Amygdala (tissue), 56 donors: Measurements from ENCODE around the gene GGACT.
"Not testable (repeated sequence)": the region's sequence is repeated elsewhere in the genome, so short reads cannot be mapped to it uniquely, and the experiment has no call there.

ENCODE experiments used
- DNase-seq, 56 donors: peaks; one replicate each; lab custom pipeline; 2025; lab: John Stamatoyannopoulos, UW

The GGACT gene

DNA sequence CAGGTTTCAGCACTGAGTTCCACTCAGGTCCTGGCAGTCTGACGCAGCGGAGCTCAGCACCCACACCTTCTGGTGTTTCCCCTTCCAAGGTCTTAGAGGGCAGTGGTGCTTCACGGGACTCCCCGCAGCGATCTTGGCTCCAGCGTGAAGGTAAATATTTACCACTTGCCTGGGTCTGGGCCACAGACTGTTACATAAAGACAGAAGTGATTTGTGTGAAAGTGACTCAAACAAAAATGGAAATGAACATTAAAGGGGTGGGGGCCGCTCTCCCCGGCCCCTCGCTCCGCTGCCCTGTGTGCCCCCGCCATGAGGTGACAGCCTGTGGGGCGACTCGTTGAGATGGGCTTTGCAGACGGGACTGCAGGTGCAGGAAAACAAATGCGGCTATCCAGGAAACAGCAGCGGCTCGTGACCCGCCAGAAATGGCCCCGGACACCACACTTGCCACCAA is 55.0 kb downstream of the GGACT start:
- DNase-seq = no peak

- DNase-seq = no peak
These were observed 55.7 kb downstream of the GGACT start for GRCh38 chr13:100532836-100533435.

GRCh38 chr13:100532090-100532766 is 56.4 kb downstream of the GGACT start:
- DNase-seq = no peak

DNA sequence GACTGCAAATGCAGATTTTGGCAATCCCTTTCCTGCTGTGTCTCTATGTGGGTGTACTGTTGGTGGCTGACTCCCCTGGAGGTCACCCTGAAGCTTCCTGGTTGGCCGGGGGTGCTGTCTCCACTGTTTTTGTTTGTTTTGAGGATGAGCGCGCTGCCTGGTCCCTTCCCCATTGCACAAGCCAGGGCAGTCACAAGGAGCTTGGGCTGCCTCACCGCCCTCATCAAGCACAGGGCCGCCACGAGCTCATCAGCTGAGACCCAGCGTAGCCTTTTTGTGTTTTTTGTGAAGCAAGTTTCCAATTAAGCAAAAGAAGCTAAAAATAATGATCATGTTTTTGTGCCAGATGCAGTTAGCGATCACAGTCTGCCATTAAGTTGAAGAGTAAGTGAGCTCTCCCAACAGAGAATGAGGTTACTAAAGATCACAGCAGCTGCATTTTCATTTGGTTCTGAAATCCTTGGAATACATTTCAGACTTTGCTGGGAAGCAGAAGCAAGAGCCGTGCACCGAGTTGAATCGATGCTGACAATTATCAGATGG is 57.8 kb downstream of the GGACT start:
- peak in 24 of 56 donors; percentile 7 to 64 (median 25) for DNase-seq

DNA sequence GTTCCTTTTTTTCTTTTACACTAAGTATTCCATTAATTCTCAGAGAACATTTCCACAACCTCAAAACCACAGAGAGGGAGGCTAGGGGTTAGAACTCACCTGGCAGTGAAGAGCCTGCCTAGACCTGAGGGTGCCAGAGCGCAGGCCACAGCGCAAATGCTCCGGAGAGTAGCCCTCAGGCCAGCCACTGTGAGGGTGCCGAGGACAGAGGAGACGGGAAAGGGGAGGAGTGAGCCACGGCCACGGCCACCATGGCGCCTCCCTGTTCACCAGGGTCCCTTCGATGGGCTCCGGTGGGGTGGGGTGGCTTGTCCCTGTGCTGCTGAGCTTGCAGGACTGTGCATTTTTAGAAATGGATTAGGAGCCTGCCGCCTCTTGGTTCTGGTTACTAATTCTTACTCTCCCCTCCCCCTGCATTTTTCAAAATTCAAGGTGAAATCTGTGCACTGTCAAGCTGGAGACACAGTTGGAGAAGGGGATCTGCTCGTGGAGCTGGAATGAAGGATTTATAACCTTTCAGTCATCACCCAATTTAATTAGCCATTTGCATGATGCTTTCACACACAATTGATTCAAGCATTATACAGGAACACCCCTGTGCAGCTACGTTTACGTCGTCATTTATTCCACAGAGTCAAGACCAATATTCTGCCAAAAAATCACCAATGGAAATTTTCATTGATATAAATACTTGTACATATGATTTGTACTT is 58.8 kb downstream of the GGACT start:
- DNase-seq = no peak

GRCh38 chr13:100528820-100529219 is 59.8 kb downstream of the GGACT start:
- no peak for DNase-seq

DNA sequence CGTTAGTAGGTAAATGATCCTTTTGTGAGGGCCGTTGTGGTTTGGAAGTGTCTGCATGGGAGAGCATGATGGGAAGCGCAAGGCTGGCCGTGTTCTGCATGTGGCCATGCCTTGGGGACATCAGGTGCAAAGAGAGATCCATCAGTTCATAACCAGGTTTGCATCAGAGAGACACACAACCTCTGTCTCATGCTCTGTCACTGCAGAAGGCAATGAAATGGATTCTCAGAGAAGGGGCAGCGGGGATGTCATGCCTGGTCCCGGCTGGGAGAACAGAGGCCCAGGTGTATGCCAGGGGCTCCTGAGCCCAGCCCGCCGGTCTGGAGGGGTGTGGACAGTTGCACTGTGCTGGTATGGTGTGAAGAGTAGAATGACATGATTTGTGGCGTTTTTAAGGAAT is 60.2 kb downstream of the GGACT start:
- no peak for DNase-seq

DNA sequence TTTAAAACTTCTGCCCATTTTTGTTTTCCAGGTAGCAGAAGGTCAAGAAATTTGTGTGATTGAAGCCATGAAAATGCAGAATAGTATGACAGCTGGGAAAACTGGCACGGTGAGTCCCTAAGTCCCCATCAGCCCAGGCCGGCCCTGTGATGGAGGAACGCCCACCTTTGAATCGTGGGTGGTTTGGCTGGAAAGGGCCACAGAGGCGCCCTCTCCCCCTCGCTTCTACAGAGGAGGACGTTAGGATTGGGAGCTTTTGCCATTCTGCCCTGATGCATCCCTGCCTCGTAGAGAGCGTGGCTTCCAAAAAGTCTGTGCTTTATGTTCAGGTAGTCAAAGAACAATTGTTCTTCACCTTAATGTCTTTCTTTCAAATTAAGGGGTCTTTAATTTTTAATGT is 60.9 kb downstream of the GGACT start:
- DNase-seq = no peak

DNA sequence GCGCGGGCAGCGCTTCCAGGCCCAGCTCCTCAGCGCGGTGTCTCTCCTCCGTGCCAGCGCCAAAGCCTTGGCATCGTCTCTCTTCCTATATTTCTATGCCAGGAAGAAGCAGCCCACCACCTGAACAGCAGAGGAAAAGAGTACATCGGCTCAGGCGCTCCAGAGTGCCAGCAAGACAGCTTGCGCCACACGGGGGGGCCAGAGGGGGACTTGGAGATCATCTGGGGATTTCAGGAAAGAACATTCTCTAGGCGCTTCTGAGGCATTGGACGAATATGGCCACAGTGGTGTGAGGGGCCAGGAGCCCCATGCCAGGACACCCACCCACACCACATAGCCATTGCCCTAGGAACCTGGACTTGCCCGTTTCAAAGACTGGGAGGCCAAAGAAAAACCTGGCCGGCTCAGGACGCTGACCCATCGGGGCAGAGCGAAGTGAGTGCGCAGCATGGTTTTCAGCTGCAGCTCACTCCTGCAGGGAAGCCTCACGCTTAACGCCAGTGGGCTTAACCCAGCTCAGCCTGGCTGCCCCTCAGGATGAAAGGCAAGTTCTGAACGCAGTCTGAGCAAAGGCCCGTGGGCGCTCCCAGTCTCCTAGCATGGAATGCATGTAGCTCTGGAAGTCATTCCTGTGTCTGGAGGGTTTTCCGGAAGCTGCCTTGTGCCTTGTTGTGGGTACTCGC is 62.1 kb downstream of the GGACT start:
- no peak for DNase-seq

DNA sequence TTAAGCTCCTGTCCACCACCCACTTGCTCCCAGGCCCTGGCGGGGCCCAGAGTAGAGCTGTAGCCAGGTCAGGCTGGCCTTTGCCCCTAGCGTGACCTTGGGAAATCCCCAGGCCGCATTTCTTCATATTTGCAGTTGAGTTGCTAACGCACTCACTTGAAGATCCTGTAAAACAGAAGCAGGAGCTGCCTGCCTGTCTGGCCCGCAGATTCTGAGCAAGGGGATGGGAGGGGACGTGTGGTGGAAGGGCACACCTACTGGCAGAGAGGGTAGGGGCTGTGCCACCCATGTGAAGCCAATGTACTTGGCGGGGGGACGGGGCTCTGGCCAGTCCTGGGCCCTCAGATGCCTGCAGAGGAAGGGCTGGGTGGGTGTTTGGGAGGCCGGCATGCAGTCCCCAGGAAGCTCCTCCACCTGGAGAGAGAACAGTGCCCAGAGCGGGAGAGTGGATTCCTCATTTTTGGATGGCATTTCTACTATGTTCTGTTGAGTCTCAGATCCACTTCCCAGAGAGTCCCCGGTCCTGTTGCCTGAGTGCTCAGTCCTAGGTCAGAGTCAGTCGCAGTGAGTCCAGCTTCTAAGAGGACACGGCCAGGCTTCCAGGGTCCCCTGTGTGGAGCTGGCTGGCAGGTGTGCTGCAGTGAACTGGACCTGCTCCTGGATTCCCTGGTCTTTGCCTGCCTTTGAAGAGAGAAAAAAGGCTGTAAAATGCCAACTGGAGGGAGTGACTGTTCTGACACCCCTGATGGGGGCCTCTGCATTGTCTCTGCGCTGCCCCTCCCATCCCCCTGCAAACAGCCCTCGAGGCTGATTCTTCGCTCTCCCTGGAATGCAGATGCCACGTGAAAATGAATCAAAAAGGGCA is 62.9 kb downstream of the GGACT start:
- no peak for DNase-seq

DNA sequence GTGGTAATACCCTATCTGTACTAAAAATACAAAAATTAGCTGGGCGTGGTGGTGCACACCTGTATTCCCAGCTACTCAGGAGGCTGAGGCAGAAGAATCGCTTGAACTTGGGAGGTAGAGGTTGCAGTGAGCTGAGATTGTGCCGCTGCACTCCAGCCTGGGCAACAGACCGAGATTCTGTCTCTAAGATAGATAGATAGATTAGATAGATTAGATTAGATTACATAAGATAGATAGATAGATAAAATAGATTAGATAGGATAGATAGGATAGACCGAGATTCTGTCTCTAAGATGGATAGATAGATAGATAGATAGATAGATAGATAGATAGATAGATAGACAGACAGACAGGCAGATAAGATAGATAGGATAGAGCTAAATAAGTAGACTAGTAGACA is 63.9 kb downstream of the GGACT start:
- not testable (repeated sequence) for DNase-seq

DNA sequence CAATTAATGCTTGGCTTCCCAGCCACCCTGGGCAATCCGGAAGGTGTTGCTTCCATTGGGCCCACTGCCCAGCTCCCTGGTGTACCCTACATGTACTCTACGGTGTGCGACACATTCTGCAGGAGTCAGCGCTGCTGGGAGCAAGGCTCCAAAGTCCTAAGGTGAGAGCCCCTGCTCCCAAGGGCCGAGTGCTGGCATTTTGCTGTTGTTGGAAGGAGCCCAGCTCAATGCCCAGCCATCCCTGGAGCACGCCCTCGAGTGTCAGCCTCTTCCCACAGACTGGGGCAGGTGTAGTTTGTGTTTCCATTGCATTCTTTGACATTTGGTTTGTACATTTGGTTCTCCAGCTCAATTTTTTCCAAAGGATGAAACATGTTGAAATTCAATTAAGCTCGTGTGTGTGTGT is 64.6 kb downstream of the GGACT start:
- DNase-seq = no peak

- no peak for DNase-seq
These were observed 65.2 kb downstream of the GGACT start for GRCh38 chr13:100523411-100523810.

DNA sequence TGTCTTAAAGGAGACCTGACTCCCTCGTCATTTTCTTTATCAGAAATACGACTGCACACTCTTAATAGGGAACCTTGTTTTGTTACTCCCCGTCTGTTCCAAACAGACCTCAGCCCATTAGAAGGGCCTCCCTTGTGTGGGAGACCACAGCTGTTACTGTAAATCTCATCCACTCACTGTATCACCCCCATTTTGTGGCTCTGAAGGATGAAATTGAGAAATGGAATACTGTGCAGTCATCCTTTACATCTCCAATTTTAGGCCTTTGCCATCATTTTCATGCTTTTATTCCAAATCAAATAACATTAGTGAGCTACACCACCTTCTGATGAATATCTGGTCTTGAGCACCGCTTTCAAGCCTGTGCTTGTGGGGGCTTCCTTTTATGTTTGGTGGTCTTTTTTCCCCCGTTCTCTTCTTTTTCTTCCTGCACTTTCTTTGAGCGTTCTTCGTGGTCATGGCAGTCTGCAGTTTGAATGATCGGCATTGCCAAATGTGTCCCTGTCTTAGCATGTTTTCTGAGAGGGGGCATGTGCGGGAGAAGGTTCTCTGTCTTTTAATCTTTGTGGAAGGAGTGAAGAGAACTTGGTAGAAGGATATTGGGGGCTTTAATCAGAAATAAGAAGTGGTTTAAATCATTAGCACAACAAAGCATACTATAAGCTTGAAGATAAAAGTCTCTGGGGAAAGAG is 65.8 kb downstream of the GGACT start:
- no peak for DNase-seq

GRCh38 chr13:100521851-100522617 is 66.6 kb downstream of the GGACT start:
- DNase-seq = no peak

DNA sequence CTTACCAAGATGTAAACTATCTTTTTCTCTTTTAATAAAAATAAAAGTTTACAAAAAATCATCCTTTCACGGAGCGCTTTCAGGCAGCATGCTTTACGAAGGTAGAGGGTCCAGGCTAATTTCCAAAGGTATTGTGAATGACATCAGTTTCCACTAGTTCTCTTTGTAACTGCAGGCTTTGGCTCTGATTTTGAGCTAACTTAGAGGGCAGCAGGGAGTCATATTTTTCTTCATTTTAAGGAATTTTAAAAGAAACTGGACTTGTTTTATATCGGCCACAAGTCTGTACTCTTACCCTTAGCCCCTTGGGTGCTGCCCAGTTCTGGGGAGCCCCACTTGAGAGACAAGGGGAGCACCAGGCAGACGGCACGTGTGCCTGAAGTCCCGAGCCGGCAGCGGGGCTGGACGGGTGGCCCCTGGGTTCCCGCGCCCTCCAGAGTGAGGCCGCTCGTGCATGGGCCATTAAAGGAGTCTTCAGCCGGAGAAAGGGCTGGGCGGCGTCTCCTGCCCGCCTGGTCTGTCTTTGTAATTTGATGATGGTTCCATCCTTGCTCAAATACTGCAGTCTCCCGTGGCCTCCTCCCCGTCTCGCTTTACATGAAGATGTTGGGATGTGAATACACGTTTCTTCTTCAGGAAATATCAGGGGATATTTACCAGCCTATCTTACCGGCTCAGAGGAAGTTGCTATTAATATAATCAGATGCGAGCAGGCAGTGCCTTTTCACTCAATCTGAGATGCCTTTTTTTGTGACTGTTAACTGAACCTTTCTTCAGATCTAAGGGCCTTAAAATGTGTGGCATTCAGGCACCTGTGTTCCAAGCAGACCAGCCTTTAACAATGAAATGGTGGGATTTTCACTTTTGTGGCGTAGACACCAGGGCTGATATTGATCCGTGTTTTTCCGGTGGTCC is 67.4 kb downstream of the GGACT start:
- DNase-seq = no peak

- DNase-seq = no peak
These were observed 69.0 kb downstream of the GGACT start for GRCh38 chr13:100519626-100520025.
